ENCODE measurements around the gene VPS4A.

Gene VPS4A

DNA sequence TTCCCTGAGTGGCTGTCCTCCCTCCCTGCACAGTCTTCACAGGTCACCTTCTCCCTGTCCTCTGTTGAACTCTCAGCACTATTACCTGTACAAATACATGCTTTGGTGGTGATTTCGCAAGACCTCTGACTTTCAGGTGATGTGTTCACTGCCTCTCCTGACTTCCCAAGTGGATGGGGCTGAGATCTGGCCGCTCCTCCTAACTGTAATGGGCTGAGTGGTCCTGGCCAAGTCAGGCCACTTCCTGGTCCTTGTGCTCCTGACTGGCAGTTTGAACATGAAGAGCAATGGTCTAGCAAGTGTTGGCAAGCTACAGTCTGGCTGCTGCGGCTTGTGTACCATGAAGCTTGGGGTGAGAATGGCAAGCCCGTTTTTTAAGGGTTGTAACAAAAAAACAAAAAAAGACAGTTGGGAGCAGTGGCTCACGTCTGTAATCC is 52.1 kb downstream of the VPS4A start:
- DNase-seq (ENCODE audit: low read depth in 2 of 3, low spot score in 1 of 3), result no peak

DNA sequence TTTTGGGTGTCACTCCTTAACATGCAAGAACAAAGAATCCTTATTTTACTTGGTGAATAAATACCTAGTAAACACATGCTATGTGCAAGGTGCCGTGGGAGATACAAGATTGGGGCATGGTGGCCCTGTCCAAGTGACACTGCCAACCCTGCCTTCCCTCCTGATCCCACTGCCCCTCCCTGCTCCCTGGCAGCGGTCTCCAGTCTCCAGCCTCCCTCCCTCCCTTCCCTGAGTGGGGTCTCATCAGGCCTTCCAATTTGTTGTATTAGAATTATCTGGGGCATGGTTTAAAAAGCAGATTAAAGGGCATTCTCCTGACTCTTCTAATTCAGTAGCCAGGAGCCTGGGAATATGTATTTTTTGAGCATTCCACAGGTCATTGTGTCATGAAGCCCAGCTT is 52.9 kb downstream of the VPS4A start:
- DNase-seq (ENCODE audit: low read depth in 2 of 3, low spot score in 1 of 3), result no peak

DNA sequence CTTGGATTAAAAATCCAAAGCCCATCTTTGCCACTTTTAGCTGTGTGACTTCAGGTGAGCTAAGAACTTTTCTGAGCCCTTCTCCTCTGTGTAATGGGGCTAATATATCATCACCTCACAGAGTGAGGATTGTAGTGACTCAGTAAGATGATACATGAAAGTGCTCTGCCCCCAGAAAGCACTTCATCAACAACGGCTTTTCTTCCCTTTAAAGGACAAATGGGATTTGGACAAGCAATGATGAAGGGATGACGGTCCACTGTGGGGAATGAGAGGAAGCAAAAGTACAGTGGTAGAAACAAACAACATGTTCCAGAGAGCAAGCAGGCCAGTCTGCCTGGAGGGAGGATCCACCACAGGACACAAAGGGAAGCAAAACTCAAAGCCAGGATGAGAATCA is 54.8 kb downstream of the VPS4A start:
- no peak for DNase-seq (ENCODE audit: low read depth in 2 of 3, low spot score in 1 of 3)

DNA sequence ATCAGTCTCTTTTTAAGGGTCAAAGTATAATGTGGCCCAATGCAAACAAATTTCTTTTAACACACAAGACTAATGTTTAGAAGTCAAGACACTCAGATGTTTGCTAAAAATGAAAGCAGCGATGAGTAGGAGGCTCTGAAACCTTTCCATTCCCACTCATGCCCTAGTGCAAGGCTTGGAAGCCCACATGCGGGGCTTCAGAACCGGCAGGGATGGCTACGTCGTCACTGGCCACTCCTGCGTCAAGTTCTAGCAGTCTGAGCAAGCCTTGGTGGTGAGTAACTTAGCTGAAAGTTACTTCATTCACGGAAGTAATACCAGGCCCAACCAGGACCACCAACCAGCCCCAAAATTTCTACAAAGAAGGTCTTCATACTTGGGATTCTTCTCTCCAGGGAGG is 55.3 kb downstream of the VPS4A start:
- no peak for DNase-seq (ENCODE audit: low read depth in 2 of 3, low spot score in 1 of 3)

DNA sequence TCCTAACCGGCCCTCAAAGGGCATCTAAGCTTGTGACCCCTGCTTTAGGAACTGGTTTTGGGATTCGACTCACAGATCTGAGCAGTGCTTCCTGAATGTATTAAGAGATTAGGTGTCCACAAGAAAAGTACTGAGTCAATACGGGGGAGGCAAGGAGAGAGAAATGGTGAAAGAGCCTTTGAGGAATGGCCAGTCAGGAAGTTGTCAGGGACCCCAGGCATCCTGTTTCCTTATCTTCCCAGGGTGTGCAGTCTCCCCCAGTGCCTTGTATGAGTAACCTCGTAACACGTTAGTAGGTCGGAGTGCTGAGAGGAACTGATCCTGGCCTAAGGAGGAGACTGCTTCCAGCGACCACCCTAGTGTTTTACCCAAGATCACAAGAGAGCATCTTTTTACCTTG is 56.8 kb downstream of the VPS4A start:
- no peak for DNase-seq (ENCODE audit: low read depth in 2 of 3, low spot score in 1 of 3)

DNA sequence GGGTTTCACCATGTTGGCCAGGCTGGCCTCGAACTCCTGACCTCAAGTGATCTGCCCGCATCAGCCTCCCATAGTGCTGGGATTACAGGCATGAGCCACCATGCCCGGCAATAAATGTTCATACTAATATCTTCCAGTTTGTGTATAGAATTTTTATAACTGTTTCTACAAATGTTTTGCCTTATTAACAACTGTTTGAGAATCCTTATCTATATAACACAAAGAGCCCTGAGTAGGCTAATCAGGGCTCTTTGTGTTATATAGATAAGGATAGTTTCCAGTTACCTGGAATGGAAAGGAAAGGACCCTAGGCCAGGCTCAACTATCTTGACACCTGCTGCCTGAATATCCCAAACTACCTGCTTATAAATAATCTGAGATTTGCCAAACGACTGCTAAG is 57.7 kb downstream of the VPS4A start:
- no peak for DNase-seq (ENCODE audit: low read depth in 2 of 3, low spot score in 1 of 3)

DNA sequence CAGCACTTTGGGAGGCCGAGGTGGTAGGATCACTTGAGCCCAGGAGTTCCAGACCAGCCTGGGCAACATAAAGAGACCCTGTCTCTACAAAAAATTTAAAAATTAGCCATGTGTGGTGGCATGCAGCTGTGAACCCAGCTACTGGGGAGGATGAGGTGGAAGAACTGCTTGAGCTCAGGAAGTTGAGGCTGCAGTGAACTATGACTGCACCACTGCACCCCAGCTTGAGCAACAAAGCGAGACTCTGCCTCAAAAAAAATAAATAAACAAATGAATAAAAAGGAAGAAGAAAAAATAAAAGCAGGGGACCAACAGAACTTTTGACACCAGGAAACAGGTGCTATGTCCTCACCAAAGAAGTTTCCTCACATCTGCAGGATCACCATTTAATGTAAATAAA is 60.4 kb downstream of the VPS4A start:
- DNase-seq (ENCODE audit: low read depth in 2 of 3, low spot score in 1 of 3), result no peak

DNA sequence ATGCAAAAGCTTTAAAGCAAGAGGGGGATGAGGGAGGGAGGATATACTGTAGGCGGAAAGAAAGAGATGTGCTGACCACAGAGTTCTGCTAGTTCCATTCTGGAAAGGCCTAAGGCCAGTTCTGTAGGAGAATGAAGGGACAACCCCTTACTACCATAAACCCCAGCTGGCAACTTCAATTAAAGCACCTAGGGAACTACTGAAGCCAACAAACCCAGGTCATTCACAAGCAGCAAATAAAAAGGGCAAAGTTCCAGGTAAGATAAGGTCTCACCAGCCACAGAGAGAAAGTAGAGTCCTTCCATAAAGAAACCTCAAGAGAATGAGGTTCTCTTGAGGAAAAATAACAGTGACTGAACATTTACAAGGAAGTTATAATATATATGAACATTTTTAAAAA is 61.9 kb downstream of the VPS4A start:
- DNase-seq (ENCODE audit: low read depth in 2 of 3, low spot score in 1 of 3), result no peak

Data from stimulated activated CD4-positive, alpha-beta T cell treated with anti-CD3 and anti-CD28 coated beads, Interleukin-12 subunit alpha, Interleukin-12 subunit beta, amount 100 ng/mL, for 48 hours (primary cell).